NCI-H146 treated with DMSO at 0.1 percent for 48 hours (cell line): ENCODE results near the gene KMT5B.
A peak's percentile ranks its signal among the peaks of the same experiment; 100 is the strongest.
"Not testable (repeated sequence)": the region's sequence is repeated elsewhere in the genome, so short reads cannot be mapped to it uniquely, and the experiment has no call there.

Experiments
- DNase-seq: peaks from one replicate; lab custom pipeline; 2025; ENCODE audit not compliant: unreplicated experiment; lab: John Stamatoyannopoulos, UW

The KMT5B gene

GRCh38 chr11:68213135-68213515, at the start of gene KMT5B:
Gene KMT5B (minus strand): TSS chr11:68213296. CDS start chr11:68190076, 23,220 bp downstream.
- DNase-seq, result no peak

GRCh38 chr11:68262544-68262827, 49.4 kb upstream of the KMT5B start:
- DNase-seq, result no peak

- DNase-seq, result no peak
Measured at GRCh38 chr11:68261749-68262543, 48.9 kb upstream of the KMT5B start.

- DNase-seq, result no peak
Measured at GRCh38 chr11:68261006-68261405, 47.9 kb upstream of the KMT5B start.

- no peak for DNase-seq
Measured at GRCh38 chr11:68260484-68260883, 47.4 kb upstream of the KMT5B start.

- no peak for DNase-seq
Measured at GRCh38 chr11:68259122-68259959, 46.2 kb upstream of the KMT5B start.

- no peak for DNase-seq
Measured at GRCh38 chr11:68258363-68258765, 45.3 kb upstream of the KMT5B start.

- peak; percentile 65 for DNase-seq
Measured at GRCh38 chr11:68257477-68258362, 44.6 kb upstream of the KMT5B start.

GRCh38 chr11:68256331-68256741, 43.2 kb upstream of the KMT5B start:
- no peak for DNase-seq

GRCh38 chr11:68255526-68255925, 42.4 kb upstream of the KMT5B start:
- DNase-seq, result no peak

- no peak for DNase-seq
Measured at GRCh38 chr11:68254421-68254820, 41.3 kb upstream of the KMT5B start.

GRCh38 chr11:68251765-68252164, 38.7 kb upstream of the KMT5B start:
- DNase-seq, result no peak

- not testable (repeated sequence) for DNase-seq
Measured at GRCh38 chr11:68244912-68245311, 31.8 kb upstream of the KMT5B start.

- not testable (repeated sequence) for DNase-seq
Measured at GRCh38 chr11:68243847-68244246, 30.8 kb upstream of the KMT5B start.

- no peak for DNase-seq
Measured at GRCh38 chr11:68242616-68243015, 29.5 kb upstream of the KMT5B start.

- DNase-seq, result no peak
Measured at GRCh38 chr11:68231621-68232020, 18.5 kb upstream of the KMT5B start.

- DNase-seq, result no peak
Measured at GRCh38 chr11:68229601-68230000, 16.5 kb upstream of the KMT5B start.

GRCh38 chr11:68226421-68226820, 13.3 kb upstream of the KMT5B start:
- no peak for DNase-seq

- no peak for DNase-seq
Measured at GRCh38 chr11:68224606-68225005, 11.5 kb upstream of the KMT5B start.

- DNase-seq, result no peak
Measured at GRCh38 chr11:68223275-68223674, 10.2 kb upstream of the KMT5B start.

GRCh38 chr11:68221406-68221805, 8.3 kb upstream of the KMT5B start:
- DNase-seq, result no peak
